ENCODE data around the gene RGS12. TPM values are rescaled to one million over a fixed set of nuclear protein-coding genes. Genes with fewer than 3 reads are reported as not detected.

Gene RGS12
- total RNA-seq, 2 donors from 2014 or later, result 45.2 to 48.6 TPM

- no peaks in the 10 kb centered on the region for H3K27me3 Mint-ChIP-seq (ENCODE audit: insufficient read depth)
- WGBS, 2 experiments (ENCODE audit: insufficient coverage in 1 of 2, insufficient read length in 1 of 2), result 96 to 97% methylated on average over 5 to 8 of the region's 8 CpGs
- Histone ChIP-seq H3K4me3 (ENCODE audit: low read length) (no peak overlapping the region), H3K36me3 (ENCODE audit: control insufficient read depth, insufficient read depth, low read length) (peaks cover 5% of the 10 kb centered on the region), H3K9me3 (ENCODE audit: control insufficient read depth, low read length) (no peaks in the 10 kb centered on the region), H3K4me1 (ENCODE audit: control insufficient read depth, insufficient read depth, low read length) (peaks cover 3% of the 10 kb centered on the region), H3K27me3 (ENCODE audit: control insufficient read depth, insufficient read depth, low read length, poor library complexity, severe bottlenecking) (no peaks in the 10 kb centered on the region), H3K27ac (ENCODE audit: low read depth, low read length) (no peak overlapping the region), H3K9ac (ENCODE audit: extremely low read depth, low read length, poor library complexity, severe bottlenecking) (no peak overlapping the region)
- peaks cover 10% of the 10 kb centered on the region for H3K36me3 Mint-ChIP-seq (ENCODE audit: low read depth)
- H3K4me1 Mint-ChIP-seq, result peaks cover 14% of the 10 kb centered on the region
- no peaks in the 10 kb centered on the region for H3K9me3 Mint-ChIP-seq
- H3K4me3 Mint-ChIP-seq, result no peak overlapping the region
- no peak for DNase-seq
- no peak overlapping the region for H3K27ac Mint-ChIP-seq
- no peak for TF ChIP-seq CTCF (conservative IDR thresholded peaks at IDR 0.05)
These were observed 45.0 kb downstream of the RGS12 start for GRCh38 chr4:3337811-3338210.

DNA sequence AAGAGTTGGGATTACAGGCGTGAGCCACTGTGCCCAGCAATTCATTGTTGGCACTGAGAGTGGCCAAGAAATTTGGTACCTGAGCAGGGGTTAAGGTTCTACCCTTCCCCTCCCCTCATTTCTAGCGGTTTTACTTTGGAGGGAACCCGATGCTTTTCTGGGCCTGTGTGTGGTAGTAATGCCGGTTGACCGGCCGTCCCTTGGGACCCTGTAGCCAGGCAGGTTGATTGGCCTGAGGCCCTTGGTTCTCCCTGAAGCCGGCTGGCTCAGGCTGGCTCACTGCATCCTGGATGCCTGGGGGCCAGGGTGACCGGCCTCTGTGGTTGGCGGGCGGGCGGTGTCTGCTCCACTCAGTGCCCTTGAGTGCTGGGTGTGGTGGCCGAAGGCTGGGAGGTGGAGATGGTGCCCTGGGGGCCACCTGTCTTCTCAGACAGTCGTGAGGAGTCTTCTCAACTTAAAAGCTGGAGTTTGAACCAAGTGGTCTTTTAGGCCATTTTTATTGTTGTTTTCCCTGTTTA lies 45.6 kb downstream of the RGS12 start:
- Histone ChIP-seq H3K27me3 (ENCODE audit: control insufficient read depth, insufficient read depth, low read length, poor library complexity, severe bottlenecking) (no peaks in the 10 kb centered on the region), H3K4me1 (ENCODE audit: control insufficient read depth, insufficient read depth, low read length) (peaks cover 3% of the 10 kb centered on the region), H3K9ac (ENCODE audit: extremely low read depth, low read length, poor library complexity, severe bottlenecking) (no peak overlapping the region), H3K36me3 (ENCODE audit: control insufficient read depth, insufficient read depth, low read length) (peaks cover 5% of the 10 kb centered on the region), H3K27ac (ENCODE audit: low read depth, low read length) (no peak overlapping the region), H3K9me3 (ENCODE audit: control insufficient read depth, low read length) (no peaks in the 10 kb centered on the region), H3K4me3 (ENCODE audit: low read length) (no peak overlapping the region)
- Mint-ChIP-seq H3K36me3 (ENCODE audit: low read depth) (peaks cover 8% of the 10 kb centered on the region), H3K4me3 (no peak overlapping the region), H3K27ac (no peak overlapping the region), H3K9me3 (no peaks in the 10 kb centered on the region), H3K27me3 (ENCODE audit: insufficient read depth) (no peaks in the 10 kb centered on the region), H3K4me1 (peaks cover 12% of the 10 kb centered on the region)
- WGBS, 2 experiments (ENCODE audit: insufficient coverage in 1 of 2, insufficient read length in 1 of 2), result 96 to 100% methylated on average over 4 to 13 of the region's 13 CpGs
- TF ChIP-seq CTCF (conservative IDR thresholded peaks at IDR 0.05), result no peak
- no peak for DNase-seq

DNA sequence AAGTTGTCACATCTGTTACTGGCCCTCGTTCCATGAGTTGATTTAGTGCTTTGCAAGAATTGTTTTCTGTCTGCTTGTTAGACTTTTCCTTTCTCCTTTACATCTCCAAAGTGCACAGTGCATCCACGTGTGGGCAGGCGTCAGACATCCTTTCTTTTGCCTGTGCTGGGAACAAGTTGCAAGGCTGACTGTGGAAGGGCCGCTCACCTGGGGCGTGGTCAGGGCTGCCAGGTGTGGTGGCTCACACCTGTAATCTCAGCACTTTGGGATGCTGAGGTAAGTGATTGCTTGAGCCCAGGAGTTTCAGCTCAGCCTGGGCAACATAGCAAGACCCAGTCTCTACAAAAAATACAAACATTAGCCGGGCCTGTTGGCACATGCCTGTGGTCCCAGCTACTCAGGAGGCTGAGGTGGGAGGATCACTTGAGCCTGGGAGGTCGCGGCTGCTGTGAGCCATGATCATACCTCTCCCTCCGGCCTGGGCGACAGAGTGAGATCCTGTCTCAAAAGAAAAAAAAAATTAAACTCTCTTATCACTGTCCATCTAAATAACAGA lies 46.2 kb downstream of the RGS12 start:
- Mint-ChIP-seq H3K4me3 (no peak overlapping the region), H3K27me3 (ENCODE audit: insufficient read depth) (no peaks in the 10 kb centered on the region), H3K36me3 (ENCODE audit: low read depth) (peaks cover 11% of the 10 kb centered on the region), H3K4me1 (peaks cover 11% of the 10 kb centered on the region), H3K27ac (peak overlapping the region; percentile 37), H3K9me3 (no peaks in the 10 kb centered on the region)
- Histone ChIP-seq H3K4me3 (ENCODE audit: low read length) (no peak overlapping the region), H3K27me3 (ENCODE audit: control insufficient read depth, insufficient read depth, low read length, poor library complexity, severe bottlenecking) (no peaks in the 10 kb centered on the region), H3K27ac (ENCODE audit: low read depth, low read length) (no peak overlapping the region), H3K9me3 (ENCODE audit: control insufficient read depth, low read length) (no peaks in the 10 kb centered on the region), H3K36me3 (ENCODE audit: control insufficient read depth, insufficient read depth, low read length) (peaks cover 5% of the 10 kb centered on the region), H3K9ac (ENCODE audit: extremely low read depth, low read length, poor library complexity, severe bottlenecking) (no peak overlapping the region), H3K4me1 (ENCODE audit: control insufficient read depth, insufficient read depth, low read length) (peaks cover 3% of the 10 kb centered on the region)
- 88 to 93% methylated on average over 5 to 9 of the region's 10 CpGs for WGBS, 2 experiments (ENCODE audit: insufficient coverage in 1 of 2, insufficient read length in 1 of 2)
- no peak for TF ChIP-seq CTCF (conservative IDR thresholded peaks at IDR 0.05)
- no peak for DNase-seq

Measured in endodermal cell (in vitro differentiated cells).